Naive thymus-derived CD4-positive, alpha-beta T cell (primary cell): ENCODE data around the gene HARS1. TPM values are rescaled to one million over a fixed set of nuclear protein-coding genes. Genes with fewer than 3 reads are reported as not detected.
"Not testable (repeated sequence)": the region's sequence is repeated elsewhere in the genome, so short reads cannot be mapped to it uniquely, and the experiment has no call there.

Source experiments
- ATAC-seq: fragments of 150-1000 bp; cut with Tn5 transposase; 2 replicates; pipeline ENCODE4 v1.10.0; 2021; ENCODE audit warnings: mild to moderate bottlenecking, moderate library complexity
- CTCF ChIA-PET: fragments of 350-600 bp; sonication (Branson Sonifier 250); formaldehyde crosslinking; loops from one replicate; lab custom pipeline; 2021; ENCODE audit warnings: antibody characterized with exemption; lab: Charles Lee
- POLR2A ChIA-PET: fragments of 350-600 bp; sonication (Branson Sonifier 250); formaldehyde crosslinking; loops from one replicate; lab custom pipeline; 2021; ENCODE audit warnings: antibody characterized with exemption, inconsistent platforms; lab: Charles Lee
- DNase-seq, 9 donors: peaks; one replicate each; pipeline versions ENCODE4 v3.0.0 to v3.0.0-alpha.2; 2020 to 2022; ENCODE audit warnings: mixed read lengths in 1 of 9
- H3K27ac ChIP-seq: one replicate; pipeline ENCODE4 v1.7.0; 2013; ENCODE audit warnings: mild to moderate bottlenecking, low read depth, low read length, moderate library complexity
- H3K27me3 ChIP-seq, 2 donors: one replicate each; pipeline ENCODE4 v1.7.0; 2013; ENCODE audit warnings: low read length in 2 of 2, mild to moderate bottlenecking in 2 of 2, moderate library complexity in 2 of 2; ENCODE audit not compliant: control insufficient read depth in 2 of 2, insufficient read depth in 2 of 2
- H3K36me3 ChIP-seq, 3 experiments: 1 replicate in 2 of 3; 2 replicates in 1 of 3; pipeline ENCODE4 v1.7.0; 2013; ENCODE audit warnings: low read length in 3 of 3, mild to moderate bottlenecking in 3 of 3, moderate library complexity in 1 of 3; ENCODE audit not compliant: insufficient read depth in 3 of 3, control insufficient read depth in 2 of 3
- H3K4me1 ChIP-seq, 2 donors: one replicate each; pipeline ENCODE4 v1.7.0; 2013; ENCODE audit warnings: low read length in 2 of 2, mild to moderate bottlenecking in 2 of 2, moderate library complexity in 1 of 2; ENCODE audit not compliant: control insufficient read depth in 2 of 2, insufficient read depth in 2 of 2
- H3K4me3 ChIP-seq: 2 replicates; pipeline ENCODE4 v1.7.0; 2013; ENCODE audit warnings: mild to moderate bottlenecking, low read length
- H3K9me3 ChIP-seq, 3 experiments: 1 replicate in 2 of 3; 2 replicates in 1 of 3; pipeline ENCODE4 v1.7.0; 2013; ENCODE audit warnings: low read length in 3 of 3; ENCODE audit not compliant: control insufficient read depth in 2 of 3
- H3K27ac Mint-ChIP-seq, 9 donors: one replicate each; pipeline ENCODE4 v1.8.0; 2020 to 2022; ENCODE audit warnings: mixed read lengths in 9 of 9, mild to moderate bottlenecking in 8 of 9, moderate library complexity in 5 of 9, inconsistent platforms in 2 of 9
- H3K27me3 Mint-ChIP-seq, 5 donors: one replicate each; pipeline ENCODE4 v1.8.0; 2021 to 2022; ENCODE audit warnings: mixed read lengths in 5 of 5, mild to moderate bottlenecking in 1 of 5
- H3K36me3 Mint-ChIP-seq, 5 donors: one replicate each; pipeline ENCODE4 v1.8.0; 2020 to 2022; ENCODE audit warnings: mixed read lengths in 5 of 5, mild to moderate bottlenecking in 3 of 5, inconsistent platforms in 1 of 5
- H3K4me1 Mint-ChIP-seq, 7 donors: one replicate each; pipeline ENCODE4 v1.8.0; 2020 to 2022; ENCODE audit warnings: mixed read lengths in 7 of 7, mild to moderate bottlenecking in 3 of 7, inconsistent platforms in 1 of 7
- H3K4me3 Mint-ChIP-seq, 10 donors: one replicate each; pipeline ENCODE4 v1.8.0; 2020 to 2022; ENCODE audit warnings: mild to moderate bottlenecking in 10 of 10, mixed read lengths in 10 of 10, moderate library complexity in 6 of 10, inconsistent platforms in 2 of 10
- H3K9me3 Mint-ChIP-seq, 11 donors: one replicate each; pipeline ENCODE4 v1.8.0; 2020 to 2022; ENCODE audit warnings: mixed read lengths in 11 of 11, mild to moderate bottlenecking in 4 of 11, inconsistent platforms in 1 of 11, moderate library complexity in 1 of 11
- intact Hi-C, 2 donors: fragments of 100-400 bp; cut with micrococcal nuclease; formaldehyde crosslinking; loops; one replicate each; pipeline ENCODE4 v1.15.1; 2023
- polyA plus RNA-seq, 2 donors: library from polyadenylated mRNA; unstranded; fragments of 300-500 nt; fragmentation: Illumina TruSeq; gene quantifications; one replicate each; pipeline ENCODE4 v1.2.3, GENCODE V29; 2021
- total RNA-seq, 6 experiments: library from RNA in 5 of 6; stranded (reverse) in 5 of 6; gene quantifications; 1 replicate in 5 of 6; 2 replicates in 1 of 6; pipeline ENCODE4 v1.2.3 and lab custom pipeline; 2021 to 2026

The HARS1 gene
- total and polyA plus RNA-seq, 7 experiments from 2014 or later = 48.7 to 85.7 (median 68.5) TPM

DNA sequence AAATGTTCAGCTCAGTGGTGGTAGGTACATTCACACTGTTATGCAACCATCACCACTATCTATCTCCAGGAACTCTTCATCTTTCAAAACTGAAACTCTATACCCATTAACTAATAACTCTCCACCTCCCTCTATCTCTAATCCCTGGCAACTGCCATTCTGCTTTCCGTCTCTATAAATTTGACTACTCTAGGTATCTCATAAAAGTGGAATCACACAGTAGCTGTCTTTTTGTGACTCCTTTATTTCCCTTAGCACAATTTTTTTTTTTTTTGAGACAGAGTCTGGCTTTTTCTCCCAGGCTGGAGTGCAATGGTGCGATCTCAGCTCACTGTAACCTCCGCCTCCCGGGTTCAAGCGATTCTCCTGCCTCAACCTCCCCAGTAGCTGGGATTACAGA is 30.2 kb upstream of the HARS1 start:
- H3K27ac Mint-ChIP-seq, H3K9me3 ChIP-seq, H3K27me3 ChIP-seq, H3K27ac ChIP-seq, H3K4me1 ChIP-seq, H3K36me3 Mint-ChIP-seq, DNase-seq, ATAC-seq, H3K9me3 Mint-ChIP-seq, H3K4me3 ChIP-seq, H3K4me3 Mint-ChIP-seq, H3K36me3 ChIP-seq: not testable (repeated sequence)
- POLR2A ChIA-PET = interaction anchor here (0.6 to 1.1 kb wide), 2 partner anchors 10 to 25 kb away, joined by 4 read pairs; no protein-coding TSS in a partner anchor
- H3K27me3 Mint-ChIP-seq = peaks cover 14 to 32% (median 23%) of the 10 kb centered on the region in 5 donors
- CTCF ChIA-PET = interaction anchor here (0.6 to 4.6 kb wide), 7 partner anchors 11 to 362 kb away, joined by 3 to 37 read pairs (median 3); partner anchors contain the start of gene EIF4EBP3
- H3K4me1 Mint-ChIP-seq = peaks cover 1 to 19% (median 10%) of the 10 kb centered on the region in 7 donors
- intact Hi-C loops = loop anchor here (2.0 to 10.0 kb wide), 3 partner anchors 257 to 479 kb away; no protein-coding TSS in a partner anchor

DNA sequence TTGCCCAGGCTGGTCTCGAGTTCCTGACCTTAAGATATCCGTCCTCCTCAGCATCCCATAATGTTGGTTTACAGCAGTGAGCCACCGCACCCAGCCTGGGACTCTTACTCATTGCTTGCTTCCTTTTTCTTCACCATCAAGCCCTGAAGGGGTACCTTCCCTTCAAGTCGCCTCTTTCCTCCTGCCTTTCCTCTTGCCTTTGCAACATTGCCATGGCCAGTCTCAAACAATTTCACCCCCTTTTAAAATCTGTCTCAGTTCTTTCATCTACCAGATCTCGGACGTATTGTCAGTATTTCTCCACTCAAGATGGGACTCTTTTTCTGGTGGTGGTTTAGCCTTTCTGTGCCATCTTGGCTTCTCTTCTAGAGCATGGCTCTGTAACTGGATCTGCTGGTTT is 29.6 kb upstream of the HARS1 start:
- POLR2A ChIA-PET = interaction anchor here (0.6 to 1.9 kb wide), 4 partner anchors 9 to 362 kb away, joined by 3 to 12 read pairs (median 4); partner anchors contain the start of gene EIF4EBP3

DNA sequence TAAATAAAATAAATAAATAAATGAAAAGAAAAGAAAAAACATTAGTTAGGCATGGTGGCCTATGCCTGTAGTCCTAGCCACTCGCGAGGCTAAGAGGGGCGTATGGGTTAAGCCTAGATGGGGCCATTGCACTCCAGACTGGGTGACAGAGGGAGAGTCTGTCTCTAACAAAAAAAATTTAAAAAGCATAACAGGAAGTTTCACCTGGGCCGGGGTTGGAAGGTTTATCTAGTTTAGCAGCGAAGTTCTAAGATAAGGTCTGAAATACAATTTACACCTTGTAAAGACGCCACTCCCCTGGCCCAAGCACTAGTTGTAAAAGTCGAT is 27.1 kb upstream of the HARS1 start:
- Histone ChIP-seq H3K9me3 (no peaks in the 10 kb centered on the region), H3K27me3 (peaks cover 0 to 4% of the 10 kb centered on the region in 2 donors), H3K36me3 (no peaks in the 10 kb centered on the region), H3K4me1 (no peaks in the 10 kb centered on the region), H3K4me3 (no peak overlapping the region), H3K27ac (no peak overlapping the region)
- peak overlapping the region in 1 of 9 donors; percentile 67 for H3K27ac Mint-ChIP-seq
- no peaks in the 10 kb centered on the region for H3K9me3 Mint-ChIP-seq
- peak overlapping the region in 4 of 10 donors; percentile 13 to 58 (median 36) for H3K4me3 Mint-ChIP-seq
- ChIA-PET POLR2A (no interaction called here), CTCF (interaction anchor here (0.6 to 4.6 kb wide), 5 partner anchors 171 to 390 kb away, joined by 5 to 37 read pairs (median 6); partner anchors contain the start of gene EIF4EBP3)
- intact Hi-C loops = loop anchor here in 1 of 2 donors (10.0 kb wide), 1 partner anchor 897 kb away; the partner anchor contains the start of gene DIAPH1
- H3K27me3 Mint-ChIP-seq = peaks cover 0 to 15% (median 12%) of the 10 kb centered on the region in 5 donors
- H3K36me3 Mint-ChIP-seq = no peaks in the 10 kb centered on the region
- H3K4me1 Mint-ChIP-seq = peaks cover 0 to 10% (median 2%) of the 10 kb centered on the region in 7 donors
- no peak for DNase-seq
- ATAC-seq = no peak

More for the DNA sequence above, 29.6 kb upstream of the HARS1 start:
- intact Hi-C loops = loop anchor here (1.0 to 10.0 kb wide), 8 partner anchors 10 to 478 kb away; partner anchors contain the start of gene EIF4EBP3 (in 1 of the 2)
- H3K36me3 ChIP-seq, H3K9me3 ChIP-seq, H3K36me3 Mint-ChIP-seq, ATAC-seq, H3K27me3 ChIP-seq, H3K27ac ChIP-seq, H3K4me1 ChIP-seq, H3K4me3 ChIP-seq, DNase-seq, H3K9me3 Mint-ChIP-seq: not testable (repeated sequence)
- H3K4me3 Mint-ChIP-seq = peak overlapping the region in 1 of 10 donors; percentile 6
- H3K27me3 Mint-ChIP-seq = peaks cover 8 to 30% (median 21%) of the 10 kb centered on the region in 5 donors
- peak overlapping the region in 1 of 9 donors; percentile 4 for H3K27ac Mint-ChIP-seq
- peaks cover 1 to 13% (median 3%) of the 10 kb centered on the region in 7 donors for H3K4me1 Mint-ChIP-seq
- CTCF ChIA-PET = interaction anchor here (0.6 to 4.6 kb wide), 13 partner anchors 10 to 478 kb away, joined by 3 to 37 read pairs (median 3); partner anchors contain the start of genes EIF4EBP3, IK, NDUFA2 and SLC4A9

DNA sequence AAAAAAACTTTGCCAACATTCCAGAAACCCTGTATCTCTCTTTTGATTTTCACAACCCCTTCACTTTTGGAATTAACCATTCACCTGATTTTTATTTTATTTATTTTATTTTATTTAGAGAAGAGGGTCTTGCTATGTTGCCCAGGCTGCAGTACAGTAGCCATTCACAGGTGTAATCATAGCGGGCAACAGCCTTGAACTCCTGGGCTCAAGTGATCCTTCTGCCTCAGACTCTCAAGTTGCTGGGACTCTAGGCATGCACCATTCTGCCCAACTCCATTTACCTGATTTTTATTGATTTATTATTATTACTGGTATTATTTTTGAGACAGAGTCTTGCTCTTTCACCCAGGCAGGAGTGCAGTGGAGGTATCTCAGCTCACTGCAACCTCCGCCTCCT is 25.1 kb upstream of the HARS1 start:
- POLR2A ChIA-PET = interaction anchor here (1.7 kb wide), 1 partner anchor 69 kb away, joined by 6 read pairs; the partner anchor contains the start of genes IK and NDUFA2

DNA sequence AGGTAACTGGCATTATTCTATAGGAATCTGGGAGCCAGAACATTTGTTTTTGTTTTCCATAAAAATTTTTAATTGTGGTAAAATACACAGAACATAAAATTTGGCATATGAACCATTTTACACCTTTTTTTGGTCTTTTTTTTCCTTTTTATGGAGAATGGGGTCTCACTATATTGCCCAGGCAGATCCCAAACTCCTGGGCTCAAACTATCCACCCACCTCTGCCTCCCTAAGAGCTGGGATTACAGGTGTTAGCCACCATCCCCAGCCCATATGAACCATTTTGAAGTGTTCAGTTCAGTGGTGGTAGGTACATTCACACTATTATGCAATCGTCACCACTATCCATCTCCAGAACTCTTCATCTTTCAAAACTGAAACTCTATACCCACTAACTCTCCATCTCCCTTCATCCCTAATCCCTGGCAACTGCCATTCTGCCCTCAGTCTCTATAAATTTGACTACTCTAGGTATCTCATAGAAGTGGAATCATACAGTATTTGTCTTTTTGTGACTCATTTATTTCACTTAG is 22.5 kb upstream of the HARS1 start:
- POLR2A ChIA-PET = no interaction called here
- ATAC-seq (no peak), DNase-seq (no peak)
- intact Hi-C loops = loop anchor here (5.0 to 10.0 kb wide), 4 partner anchors 536 to 901 kb away; partner anchors contain the start of genes CYSTM1 (in 1 of the 2), DIAPH1 (in 1 of the 2) and TAF7 (in 1 of the 2)
- no peak overlapping the region for H3K4me3 Mint-ChIP-seq
- no peaks in the 10 kb centered on the region for H3K9me3 ChIP-seq
- H3K27me3 Mint-ChIP-seq = peaks cover 0 to 11% (median 0%) of the 10 kb centered on the region in 5 donors
- peak overlapping the region in 3 of 9 donors; percentile 38 to 70 (median 65) for H3K27ac Mint-ChIP-seq
- no peak overlapping the region for H3K27ac ChIP-seq
- no peaks in the 10 kb centered on the region for H3K36me3 ChIP-seq
- H3K9me3 Mint-ChIP-seq = peaks cover 0 to 14% (median 0%) of the 10 kb centered on the region in 11 donors
- no peaks in the 10 kb centered on the region for H3K27me3 ChIP-seq
- H3K4me1 Mint-ChIP-seq = peaks cover 6 to 32% (median 25%) of the 10 kb centered on the region in 7 donors
- CTCF ChIA-PET = no interaction called here
- peaks cover 0 to 9% (median 0%) of the 10 kb centered on the region in 5 donors for H3K36me3 Mint-ChIP-seq
- no peak overlapping the region for H3K4me3 ChIP-seq
- peaks cover 0 to 5% of the 10 kb centered on the region in 2 donors for H3K4me1 ChIP-seq

More for the DNA sequence above, 25.1 kb upstream of the HARS1 start:
- CTCF ChIA-PET, H3K9me3 ChIP-seq, H3K27ac Mint-ChIP-seq, H3K36me3 ChIP-seq, H3K36me3 Mint-ChIP-seq, H3K27me3 ChIP-seq, H3K9me3 Mint-ChIP-seq, H3K4me3 ChIP-seq, H3K4me1 ChIP-seq, ATAC-seq, H3K27ac ChIP-seq, H3K4me3 Mint-ChIP-seq, DNase-seq: not testable (repeated sequence)
- Mint-ChIP-seq H3K4me1 (peaks cover 0 to 20% (median 14%) of the 10 kb centered on the region in 7 donors), H3K27me3 (peaks cover 0 to 11% (median 2%) of the 10 kb centered on the region in 5 donors)
- intact Hi-C loops = loop anchor here in 1 of 2 donors (10.0 kb wide), 1 partner anchor 899 kb away; the partner anchor contains the start of gene DIAPH1

DNA sequence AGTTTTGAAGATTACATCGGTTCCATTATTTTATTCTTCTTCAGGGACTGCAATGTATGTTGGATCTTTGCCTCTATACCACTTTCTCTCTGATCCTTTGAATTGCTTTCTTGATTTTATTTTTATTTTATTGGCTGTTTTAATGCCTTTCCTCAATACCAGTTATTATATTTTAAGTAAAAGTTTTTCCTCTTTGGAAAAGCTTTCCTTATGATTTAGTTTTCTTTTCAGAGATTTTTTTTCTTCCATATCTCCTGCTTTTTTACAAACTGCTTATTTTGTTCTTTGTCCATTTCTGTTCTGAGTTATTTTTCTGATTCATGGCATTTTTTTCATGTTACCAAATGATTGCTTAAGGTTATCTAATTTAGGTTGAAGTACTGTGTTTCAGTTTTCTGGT is 20.6 kb upstream of the HARS1 start:
- intact Hi-C loops = loop anchor here (1.0 to 10.0 kb wide), 15 partner anchors 11 to 903 kb away; partner anchors contain the start of genes ANKHD1 (in 2 of the 2), CYSTM1 (in 2 of the 2), HARS1 (in 2 of the 2) and HARS2 (in 2 of the 2)
- ATAC-seq (no peak), DNase-seq (no peak)
- H3K4me1 ChIP-seq = peaks cover 0 to 5% of the 10 kb centered on the region in 2 donors
- peaks cover 6 to 32% (median 25%) of the 10 kb centered on the region in 7 donors for H3K4me1 Mint-ChIP-seq
- H3K9me3 ChIP-seq = no peaks in the 10 kb centered on the region
- H3K36me3 Mint-ChIP-seq = peaks cover 0 to 9% (median 0%) of the 10 kb centered on the region in 5 donors
- peak overlapping the region; percentile 72 for H3K27ac ChIP-seq
- ChIA-PET POLR2A (interaction anchor here (0.8 to 5.2 kb wide), 15 partner anchors 8 to 310 kb away, joined by 3 to 73 read pairs (median 6); partner anchors contain the start of genes ANKHD1, EIF4EBP3, IK and NDUFA2), CTCF (interaction anchor here (0.6 to 1.7 kb wide), 3 partner anchors 14 to 318 kb away, joined by 3 to 7 read pairs (median 3); no protein-coding TSS in a partner anchor)
- peaks cover 0 to 11% (median 0%) of the 10 kb centered on the region in 5 donors for H3K27me3 Mint-ChIP-seq
- H3K4me3 ChIP-seq = no peak overlapping the region
- no peaks in the 10 kb centered on the region for H3K27me3 ChIP-seq
- peak overlapping the region; percentile 31 to 100 (median 99) for H3K27ac Mint-ChIP-seq
- peak overlapping the region; percentile 25 to 100 (median 99) for H3K4me3 Mint-ChIP-seq
- no peaks in the 10 kb centered on the region for H3K36me3 ChIP-seq
- H3K9me3 Mint-ChIP-seq = peaks cover 0 to 14% (median 0%) of the 10 kb centered on the region in 11 donors
